Heart right ventricle (tissue), 16 donors: ENCODE measurements around the gene NDUFB8. TPM values are rescaled to one million over a fixed set of nuclear protein-coding genes. Genes with fewer than 3 reads are reported as not detected.

Source experiments
- ATAC-seq, 8 donors: fragments of 200-7000 bp; cut with Tn5 transposase; one replicate each; pipeline ENCODE4 v1.9.1; 2020; ENCODE audit warnings: mild to moderate bottlenecking in 8 of 8, moderate library complexity in 8 of 8, moderate number of reproducible peaks in 1 of 8
- DNase-seq, 2 donors: peaks; one replicate each; pipeline ENCODE4 v3.0.0-alpha.2; 2020
- H3K27ac ChIP-seq, 10 donors: fragments of 200-600 bp; sonication (generic) in 2 of 10; one replicate each; pipeline versions ENCODE4 v1.5.0 to v1.8.0; 2020 to 2022; ENCODE audit warnings: mild to moderate bottlenecking in 3 of 10
- H3K27me3 ChIP-seq, 7 donors: fragments of 200-600 bp; one replicate each; pipeline ENCODE4 v1.8.0; 2021 to 2022; ENCODE audit warnings: mild to moderate bottlenecking in 2 of 7
- H3K36me3 ChIP-seq, 9 donors: fragments of 200-600 bp; sonication (generic) in 1 of 9; one replicate each; pipeline versions ENCODE4 v1.5.0 to v1.8.0; 2020 to 2022; ENCODE audit warnings: mild to moderate bottlenecking in 2 of 9
- H3K4me1 ChIP-seq, 9 donors: fragments of 200-600 bp; sonication (generic) in 1 of 9; one replicate each; pipeline versions ENCODE4 v1.5.0 to v1.8.0; 2020 to 2022; ENCODE audit warnings: mild to moderate bottlenecking in 4 of 9
- H3K4me3 ChIP-seq, 10 donors: fragments of 200-600 bp; sonication (generic) in 2 of 10; one replicate each; pipeline versions ENCODE4 v1.5.0 to v1.8.0; 2020 to 2022; ENCODE audit warnings: mild to moderate bottlenecking in 7 of 10, moderate library complexity in 2 of 10
- H3K9me3 ChIP-seq, 11 donors: fragments of 200-600 bp in 10 of 11; sonication (generic) in 2 of 11; one replicate each; pipeline versions ENCODE4 v1.5.0 to v1.8.0; 2013 to 2022; ENCODE audit warnings: mild to moderate bottlenecking in 2 of 11, control low read depth in 1 of 11, moderate library complexity in 1 of 11
- CTCF ChIP-seq, 9 donors: fragments of 200-600 bp; sonication (generic) in 2 of 9; IDR thresholded peaks; one replicate each; pipeline versions ENCODE4 v1.5.0 to v1.8.0; 2021 to 2022; ENCODE audit warnings: antibody characterized with exemption in 9 of 9, mild to moderate bottlenecking in 5 of 9, moderate library complexity in 1 of 9
- WGBS, 2 donors: extraction: QIAGEN DNeasy Blood & Tissue Kit; methylation state at CpG; one replicate each; pipeline ENCODE4 v1.1.7; 2013; ENCODE audit warnings: inconsistent platforms in 1 of 2; 5-methylcytosine and 5-hydroxymethylcytosine counted together
- intact Hi-C, 10 donors: fragments of 100-400 bp; cut with DNase I; formaldehyde crosslinking; loops; one replicate each; pipeline versions ENCODE4 v1.11.1 to v1.14.2; 2022
- polyA plus RNA-seq, 2 donors: library from polyadenylated mRNA; stranded (reverse); fragments of 200-250 nt; gene quantifications; one replicate each; pipeline ENCODE4 v1.2.3, GENCODE V29; 2013
- total RNA-seq, 10 donors: library from RNA; stranded (reverse); fragmentation: NEBNext Ultra II Directional in 3 of 10; extraction: Animal tissue kit (Norgen Biotek cat#: 25700) in 3 of 10; gene quantifications; one replicate each; pipeline versions ENCODE4 v1.2.1 to v1.2.4, GENCODE V29; 2021 to 2023
- donor health status: Arrhythmogenic right ventricular cardiomyopathy.
- donor health status: ischemic (EF 13 %, LVEDD 7.1; RV severe dilation, severe dysfunction).
- donor health status: healthy with polysubstance abuse.
- donor health status: DM: no; HTN: yes; CAD: no.
- donor health status: DM: no; HTN: no; CAD: no.
- donor health status: ischemic (EF 25% LVEDD 6.9; RV normal size, moderate dysfunction).
- donor health status: ischemic (EF 25% LVEDD 5.7; RV mildly dilated, moderate dysfunction).
- donor health status: healthy.
- donor health status: DM: yes; HTN: yes; CAD: no.
- donor health status: Ischemic cardiomyopathy.
- donor health status: ischemic (EF 35%, LVEDD 5.7; RV mildly dilated, moderate dysfunction).
- donor health status: nonischemic (EF 11% LVEDD 7.7; RV severe dilation, severe dysfunction).
- donor health status: DM: yes; HTN: yes; CAD: no.
- donor health status: PGD.
- donor health status: ischemic (EF 29% LVEDD 5.4; RV normal size, mild dysfunction).
- donor health status: nonischemic (EF 23%, LVEDD 6.1; RV moderate dilation, normal function).

The NDUFB8 gene
- total and polyA plus RNA-seq, 12 donors, result 321 to 915 (median 435) TPM

GRCh38 chr10:100524206-100524605 lies 5.5 kb downstream of the NDUFB8 start:
- Histone ChIP-seq H3K4me1 (peaks cover 6 to 30% (median 26%) of the 10 kb centered on the region in 9 donors), H3K27me3 (peaks cover 0 to 9% (median 0%) of the 10 kb centered on the region in 7 donors), H3K9me3 (no peaks in the 10 kb centered on the region), H3K27ac (no peak overlapping the region), H3K4me3 (no peak overlapping the region), H3K36me3 (peaks cover 0 to 70% (median 27%) of the 10 kb centered on the region in 9 donors)
- TF ChIP-seq CTCF (IDR thresholded peaks at IDR 0.05), result no peak
- ATAC-seq (no peak), DNase-seq (no peak)
- intact Hi-C loops, result no loop called here
- WGBS, 2 donors, result 85 to 88% methylated on average over 6 of the region's 6 CpGs

GRCh38 chr10:100522945-100523344 lies 6.7 kb downstream of the NDUFB8 start:
- 92 to 94% methylated on average over 9 of the region's 9 CpGs for WGBS, 2 donors
- Histone ChIP-seq H3K27ac (no peak overlapping the region), H3K27me3 (peaks cover 0 to 13% (median 0%) of the 10 kb centered on the region in 7 donors), H3K9me3 (no peaks in the 10 kb centered on the region), H3K4me1 (peaks cover 2 to 28% (median 23%) of the 10 kb centered on the region in 9 donors), H3K36me3 (peaks cover 0 to 65% (median 27%) of the 10 kb centered on the region in 9 donors), H3K4me3 (no peak overlapping the region)
- intact Hi-C loops, result no loop called here
- TF ChIP-seq CTCF (IDR thresholded peaks at IDR 0.05), result no peak
- DNase-seq, result no peak
- ATAC-seq, result no peak

DNA sequence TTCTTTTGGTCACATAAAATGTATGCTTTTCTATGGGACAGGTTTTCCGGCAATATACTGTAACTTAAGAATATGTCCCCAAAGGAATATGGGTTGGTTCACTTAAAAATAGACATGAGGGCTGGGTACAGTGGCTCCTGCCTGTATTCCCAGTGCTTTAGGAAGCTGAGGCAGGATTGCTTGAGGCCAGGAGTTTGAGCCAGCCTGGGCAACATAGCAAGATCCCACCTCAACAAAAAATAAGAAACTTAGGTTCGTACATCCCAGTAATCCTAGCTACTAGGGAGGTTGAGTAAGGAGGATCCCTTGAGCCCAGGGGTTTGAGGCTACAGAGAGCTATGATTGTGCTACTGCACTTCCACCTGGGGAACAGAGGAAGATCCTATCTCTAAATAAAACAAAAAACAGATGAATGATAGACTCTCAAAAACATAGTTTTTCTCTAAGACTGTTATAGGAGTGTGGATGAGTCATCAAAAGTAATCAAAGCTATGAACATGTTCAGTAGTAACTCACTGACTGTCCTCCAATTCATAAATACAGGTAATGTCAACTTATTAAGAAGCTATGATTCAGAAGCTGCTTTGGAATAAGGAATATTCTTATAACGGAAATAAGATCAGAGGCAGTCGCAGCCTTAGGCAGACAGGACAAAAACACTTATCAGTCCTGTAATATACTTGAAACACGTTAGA lies 7.4 kb downstream of the NDUFB8 start:
- Histone ChIP-seq H3K4me1 (peaks cover 0 to 21% (median 16%) of the 10 kb centered on the region in 9 donors), H3K9me3 (no peaks in the 10 kb centered on the region), H3K4me3 (no peak overlapping the region), H3K36me3 (peaks cover 0 to 58% (median 27%) of the 10 kb centered on the region in 9 donors), H3K27ac (no peak overlapping the region), H3K27me3 (peaks cover 0 to 13% (median 0%) of the 10 kb centered on the region in 7 donors)
- intact Hi-C loops, result no loop called here
- TF ChIP-seq CTCF (IDR thresholded peaks at IDR 0.05), result no peak
- ATAC-seq (no peak), DNase-seq (no peak)
- WGBS, 2 donors, result 79 to 80% methylated on average over 5 of the region's 5 CpGs

DNA sequence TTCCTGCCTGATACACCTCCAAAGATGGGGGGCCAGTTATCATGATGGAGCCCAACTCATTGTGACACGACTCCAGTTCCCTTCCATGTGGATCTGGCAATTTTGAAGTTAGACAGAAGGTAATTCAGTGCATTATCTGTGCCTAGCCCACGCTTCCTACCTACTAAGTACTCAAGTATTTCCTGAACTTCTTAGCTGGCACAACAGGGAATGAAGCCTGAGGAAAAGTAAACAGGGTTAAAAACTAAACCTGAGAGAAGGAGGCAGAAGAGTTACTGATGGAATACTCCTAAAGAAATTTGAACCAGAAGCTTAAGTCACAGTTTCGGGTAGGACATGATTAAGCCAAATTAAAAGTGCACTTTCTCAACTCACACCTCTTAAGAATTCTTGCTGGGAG lies 8.9 kb downstream of the NDUFB8 start:
- Histone ChIP-seq H3K27me3 (peaks cover 0 to 13% (median 0%) of the 10 kb centered on the region in 7 donors), H3K4me3 (no peak overlapping the region), H3K4me1 (peaks cover 0 to 19% (median 14%) of the 10 kb centered on the region in 9 donors), H3K36me3 (peaks cover 0 to 48% (median 18%) of the 10 kb centered on the region in 9 donors), H3K9me3 (no peaks in the 10 kb centered on the region), H3K27ac (no peak overlapping the region)
- intact Hi-C loops, result no loop called here
- DNase-seq (no peak), ATAC-seq (no peak)
- no peak for TF ChIP-seq CTCF (IDR thresholded peaks at IDR 0.05)
- 80 to 84% methylated on average over 3 of the region's 3 CpGs for WGBS, 2 donors
